ENCODE data around the gene UBE3D.
"Not testable (repeated sequence)": the region's sequence is repeated elsewhere in the genome, so short reads cannot be mapped to it uniquely, and the experiment has no call there.

UBE3D gene

GRCh38 chr6:82951935-82952334 is 113.7 kb downstream of the UBE3D start:
- 100% methylated on average over 1 of the region's 1 CpG for WGBS
- Histone ChIP-seq H2BK15ac (ENCODE audit: low read depth, poor library complexity, severe bottlenecking) (no peak overlapping the region), H2BK12ac (ENCODE audit: low read length in 2 of 2) (no peak overlapping the region), H3K9me3 (ENCODE audit: control insufficient read depth, low read length) (no peaks in the 10 kb centered on the region), H3K27ac (ENCODE audit: low read length, poor library complexity, severe bottlenecking) (no peak overlapping the region), H3K4me2 (ENCODE audit: low read length, poor library complexity, severe bottlenecking) (no peak overlapping the region), H2AFZ (ENCODE audit: low read depth, low read length) (no peak overlapping the region), H3K79me1 (replicated peaks; ENCODE audit: low read length, poor library complexity, severe bottlenecking) (peaks cover 4% of the 10 kb centered on the region), H2BK5ac (ENCODE audit: low read depth, low read length, poor library complexity, severe bottlenecking) (no peak overlapping the region), H3K18ac (ENCODE audit: low read depth in 1 of 2, low read length in 2 of 2) (no peak overlapping the region), H3K4me3 (ENCODE audit: insufficient read depth in 1 of 2, low read depth in 1 of 2, low read length in 2 of 2) (no peak overlapping the region), H2BK120ac (ENCODE audit: low read depth, low read length) (no peak overlapping the region), H4K91ac (ENCODE audit: low read length) (no peak overlapping the region), H3K27me3 (ENCODE audit: control insufficient read depth in 1 of 2, insufficient read depth in 1 of 2, low read length in 2 of 2) (no peaks in the 10 kb centered on the region), H3K14ac (ENCODE audit: low read length in 2 of 2) (no peak overlapping the region), H3K23ac (ENCODE audit: low read length in 2 of 2) (no peak overlapping the region), H3K4me1 (ENCODE audit: control insufficient read depth, insufficient read depth, low read depth, low read length) (peaks cover 8% of the 10 kb centered on the region), H3K4ac (ENCODE audit: low read depth in 1 of 2, low read length in 2 of 2) (no peak overlapping the region), H3K9ac (ENCODE audit: low read length) (no peak overlapping the region), H2AK5ac (ENCODE audit: low read length, severe bottlenecking) (no peak overlapping the region), H3K36me3 (ENCODE audit: control insufficient read depth in 1 of 2, insufficient read depth in 2 of 2, low read depth in 1 of 2, low read length in 2 of 2) (peaks cover 0 to 3% of the 10 kb centered on the region in 2 experiments), H4K8ac (ENCODE audit: low read length) (no peak overlapping the region)
- no peak for DNase-seq

GRCh38 chr6:82951389-82951788 is 114.3 kb downstream of the UBE3D start:
- Histone ChIP-seq H3K14ac (ENCODE audit: low read length in 2 of 2) (no peak overlapping the region), H2BK15ac (ENCODE audit: low read depth, poor library complexity, severe bottlenecking) (no peak overlapping the region), H3K36me3 (ENCODE audit: control insufficient read depth in 1 of 2, insufficient read depth in 2 of 2, low read depth in 1 of 2, low read length in 2 of 2) (peaks cover 0 to 3% of the 10 kb centered on the region in 2 experiments), H3K4me2 (ENCODE audit: low read length, poor library complexity, severe bottlenecking) (no peak overlapping the region), H3K27ac (ENCODE audit: low read length, poor library complexity, severe bottlenecking) (no peak overlapping the region), H3K9ac (ENCODE audit: low read length) (no peak overlapping the region), H3K23ac (ENCODE audit: low read length in 2 of 2) (no peak overlapping the region), H4K8ac (ENCODE audit: low read length) (no peak overlapping the region), H2AFZ (ENCODE audit: low read depth, low read length) (no peak overlapping the region), H3K4me3 (ENCODE audit: insufficient read depth in 1 of 2, low read depth in 1 of 2, low read length in 2 of 2) (no peak overlapping the region), H3K9me3 (ENCODE audit: control insufficient read depth, low read length) (no peaks in the 10 kb centered on the region), H2AK5ac (ENCODE audit: low read length, severe bottlenecking) (no peak overlapping the region), H3K79me1 (replicated peaks; ENCODE audit: low read length, poor library complexity, severe bottlenecking) (peaks cover 4% of the 10 kb centered on the region), H3K18ac (ENCODE audit: low read depth in 1 of 2, low read length in 2 of 2) (no peak overlapping the region), H2BK5ac (ENCODE audit: low read depth, low read length, poor library complexity, severe bottlenecking) (no peak overlapping the region), H3K4me1 (ENCODE audit: control insufficient read depth, insufficient read depth, low read depth, low read length) (peaks cover 5% of the 10 kb centered on the region), H3K4ac (ENCODE audit: low read depth in 1 of 2, low read length in 2 of 2) (no peak overlapping the region), H3K27me3 (ENCODE audit: control insufficient read depth in 1 of 2, insufficient read depth in 1 of 2, low read length in 2 of 2) (no peaks in the 10 kb centered on the region), H2BK12ac (ENCODE audit: low read length in 2 of 2) (peak overlapping the region in 1 of 2 experiments; percentile 6), H4K91ac (ENCODE audit: low read length) (no peak overlapping the region), H2BK120ac (ENCODE audit: low read depth, low read length) (no peak overlapping the region)
- DNase-seq, result no peak
- 90% methylated on average over 1 of the region's 1 CpG for WGBS

- not testable (repeated sequence) for H2BK15ac ChIP-seq (ENCODE audit: low read depth, poor library complexity, severe bottlenecking); H2AK5ac ChIP-seq (ENCODE audit: low read length, severe bottlenecking); H3K4me2 ChIP-seq (ENCODE audit: low read length, poor library complexity, severe bottlenecking); H3K9me3 ChIP-seq (ENCODE audit: control insufficient read depth, low read length); H2AFZ ChIP-seq (ENCODE audit: low read depth, low read length); H3K18ac ChIP-seq (ENCODE audit: low read depth in 1 of 2, low read length in 2 of 2); H3K27me3 ChIP-seq (ENCODE audit: control insufficient read depth in 1 of 2, insufficient read depth in 1 of 2, low read length in 2 of 2); H4K8ac ChIP-seq (ENCODE audit: low read length); H2BK12ac ChIP-seq (ENCODE audit: low read length in 2 of 2); H3K4me1 ChIP-seq (ENCODE audit: control insufficient read depth, insufficient read depth, low read depth, low read length); H3K4me3 ChIP-seq (ENCODE audit: insufficient read depth in 1 of 2, low read depth in 1 of 2, low read length in 2 of 2); H3K23ac ChIP-seq (ENCODE audit: low read length in 2 of 2); H3K9ac ChIP-seq (ENCODE audit: low read length); H3K79me1 ChIP-seq (replicated peaks; ENCODE audit: low read length, poor library complexity, severe bottlenecking); H4K91ac ChIP-seq (ENCODE audit: low read length); H3K14ac ChIP-seq (ENCODE audit: low read length in 2 of 2); H3K4ac ChIP-seq (ENCODE audit: low read depth in 1 of 2, low read length in 2 of 2); H3K27ac ChIP-seq (ENCODE audit: low read length, poor library complexity, severe bottlenecking); H2BK5ac ChIP-seq (ENCODE audit: low read depth, low read length, poor library complexity, severe bottlenecking); H2BK120ac ChIP-seq (ENCODE audit: low read depth, low read length); DNase-seq
- peaks cover 5 to 20% of the 10 kb centered on the region in 2 experiments for H3K36me3 ChIP-seq (ENCODE audit: control insufficient read depth in 1 of 2, insufficient read depth in 2 of 2, low read depth in 1 of 2, low read length in 2 of 2)
- 97% methylated on average over 3 of the region's 3 CpGs for WGBS
Measured at GRCh38 chr6:82930915-82931314, 134.7 kb downstream of the UBE3D start.

- H3K23ac ChIP-seq (ENCODE audit: low read length in 2 of 2), result no peak overlapping the region
- H2BK15ac ChIP-seq (ENCODE audit: low read depth, poor library complexity, severe bottlenecking), result no peak overlapping the region
- H3K4ac ChIP-seq (ENCODE audit: low read depth in 1 of 2, low read length in 2 of 2), result no peak overlapping the region
- H3K14ac ChIP-seq (ENCODE audit: low read length in 2 of 2), result no peak overlapping the region
- no peaks in the 10 kb centered on the region for H3K27me3 ChIP-seq (ENCODE audit: control insufficient read depth in 1 of 2, insufficient read depth in 1 of 2, low read length in 2 of 2)
- H4K91ac ChIP-seq (ENCODE audit: low read length), result no peak overlapping the region
- no peak overlapping the region for H4K8ac ChIP-seq (ENCODE audit: low read length)
- no peaks in the 10 kb centered on the region for H3K79me1 ChIP-seq (replicated peaks; ENCODE audit: low read length, poor library complexity, severe bottlenecking)
- 87% methylated on average over 3 of the region's 3 CpGs for WGBS
- H2BK12ac ChIP-seq (ENCODE audit: low read length in 2 of 2), result no peak overlapping the region
- H3K4me3 ChIP-seq (ENCODE audit: insufficient read depth in 1 of 2, low read depth in 1 of 2, low read length in 2 of 2), result no peak overlapping the region
- H3K18ac ChIP-seq (ENCODE audit: low read depth in 1 of 2, low read length in 2 of 2), result no peak overlapping the region
- H3K9me3 ChIP-seq (ENCODE audit: control insufficient read depth, low read length), result no peaks in the 10 kb centered on the region
- no peak overlapping the region for H2BK5ac ChIP-seq (ENCODE audit: low read depth, low read length, poor library complexity, severe bottlenecking)
- H3K4me2 ChIP-seq (ENCODE audit: low read length, poor library complexity, severe bottlenecking), result no peak overlapping the region
- no peak overlapping the region for H2BK120ac ChIP-seq (ENCODE audit: low read depth, low read length)
- H2AK5ac ChIP-seq (ENCODE audit: low read length, severe bottlenecking), result no peak overlapping the region
- H3K36me3 ChIP-seq (ENCODE audit: control insufficient read depth in 1 of 2, insufficient read depth in 2 of 2, low read depth in 1 of 2, low read length in 2 of 2), result no peaks in the 10 kb centered on the region
- no peak overlapping the region for H3K27ac ChIP-seq (ENCODE audit: low read length, poor library complexity, severe bottlenecking)
- no peak overlapping the region for H3K9ac ChIP-seq (ENCODE audit: low read length)
- no peak for DNase-seq
- no peak overlapping the region for H2AFZ ChIP-seq (ENCODE audit: low read depth, low read length)
- H3K4me1 ChIP-seq (ENCODE audit: control insufficient read depth, insufficient read depth, low read depth, low read length), result no peaks in the 10 kb centered on the region
Measured at GRCh38 chr6:82924799-82925535, 140.7 kb downstream of the UBE3D start.

Data from mesenchymal stem cell (in vitro differentiated cells and primary cell).